Progenitor cell of endocrine pancreas (in vitro differentiated cells): ENCODE results near the gene MRPS18A. TPM values are rescaled to one million over a fixed set of nuclear protein-coding genes. Genes with fewer than 3 reads are reported as not detected.

Experiments used
- DNase-seq: peaks from one replicate; pipeline ENCODE4 v3.0.0; 2021; ENCODE audit warnings: low spot score; ENCODE audit not compliant: unreplicated experiment
- H3K27ac Mint-ChIP-seq: 2 replicates; pipeline ENCODE4 v1.8.0; 2021; ENCODE audit warnings: mild to moderate bottlenecking, moderate library complexity, mixed read lengths
- H3K27me3 Mint-ChIP-seq: 2 replicates; pipeline ENCODE4 v1.8.0; 2021; ENCODE audit warnings: mixed read lengths
- H3K36me3 Mint-ChIP-seq: 2 replicates; pipeline ENCODE4 v1.8.0; 2022; ENCODE audit warnings: mixed read lengths; ENCODE audit not compliant: insufficient read depth
- H3K4me1 Mint-ChIP-seq: 2 replicates; pipeline ENCODE4 v1.8.0; 2021; ENCODE audit warnings: low read depth, mixed read lengths
- H3K4me3 Mint-ChIP-seq: 2 replicates; pipeline ENCODE4 v1.8.0; 2021; ENCODE audit warnings: low read depth, mild to moderate bottlenecking, moderate library complexity, mixed read lengths
- H3K9me3 Mint-ChIP-seq: 2 replicates; pipeline ENCODE4 v1.8.0; 2021; ENCODE audit warnings: low read depth, mixed read lengths
- CTCF ChIP-seq: fragments of 200-600 bp; sonication (generic); IDR thresholded peaks from one replicate; pipeline ENCODE4 v1.5.0; 2021; ENCODE audit warnings: antibody characterized with exemption, mild to moderate bottlenecking; ENCODE audit not compliant: unreplicated experiment
- total RNA-seq: library from RNA; stranded (reverse); gene quantifications from 2 replicates; pipeline ENCODE4 v1.2.1, GENCODE V29; 2021

MRPS18A gene
- total RNA-seq, 1 donor from 2014 or later = 41.9 TPM

- TF ChIP-seq CTCF = no peak
- no peak overlapping the region for H3K27ac Mint-ChIP-seq
- H3K36me3 Mint-ChIP-seq = peaks cover 19% of the 10 kb centered on the region
- no peaks in the 10 kb centered on the region for H3K9me3 Mint-ChIP-seq
- no peak overlapping the region for H3K4me3 Mint-ChIP-seq
- no peak for DNase-seq
- H3K27me3 Mint-ChIP-seq = no peaks in the 10 kb centered on the region
- peaks cover under 1% of the 10 kb centered on the region for H3K4me1 Mint-ChIP-seq
These were observed 65.8 kb downstream of the MRPS18A start for GRCh38 chr6:43621836-43622180.

Other genes starting within 250 kb of the MRPS18A start
- 0.60 and 0.73 TPM in 2 replicates for gene DLK2, start 232.2 kb downstream of the MRPS18A start, total RNA-seq
- gene TJAP1, start 210.2 kb downstream of the MRPS18A start, total RNA-seq = 64.5 and 65.8 TPM in 2 replicates
- 1.5 and 1.6 TPM in 2 replicates for gene LRRC73, start 177.4 kb downstream of the MRPS18A start, total RNA-seq
- gene YIPF3, start 170.9 kb downstream of the MRPS18A start, total RNA-seq = 121 and 136 TPM in 2 replicates
- gene POLR1C, start 170.7 kb downstream of the MRPS18A start, total RNA-seq = 45.4 and 47.4 TPM in 2 replicates
- 64.0 and 70.7 TPM in 2 replicates for gene XPO5, start 111.8 kb downstream of the MRPS18A start, total RNA-seq
- 14.5 and 19.6 TPM in 2 replicates for gene POLH, start 111.6 kb downstream of the MRPS18A start, total RNA-seq
- 83.8 and 84.1 TPM in 2 replicates for gene GTPBP2, start 58.5 kb downstream of the MRPS18A start, total RNA-seq
- 31.4 and 31.8 TPM in 2 replicates for gene MAD2L1BP, start 52.0 kb downstream of the MRPS18A start, total RNA-seq
- gene RSPH9, start 42.8 kb downstream of the MRPS18A start, total RNA-seq = 0.29 and 0.31 TPM in 2 replicates
- gene VEGFA, start 82.4 kb upstream of the MRPS18A start, total RNA-seq = 243 and 267 TPM in 2 replicates